PC-9 (cell line): ENCODE data around the gene RNASET2. TPM values are rescaled to one million over a fixed set of nuclear protein-coding genes. Genes with fewer than 3 reads are reported as not detected.
"Not testable (repeated sequence)": the region's sequence is repeated elsewhere in the genome, so short reads cannot be mapped to it uniquely, and the experiment has no call there.

Source experiments
- BruUV-seq: library from RNA; stranded (reverse); fragments of 400-500 nt; replicated peaks from 2 replicates; lab custom pipeline; 2021; lab: Mats Ljungman, UMichigan
- CTCF ChIA-PET: fragments of 300-600 bp; sonication (Branson Sonifier 250); formaldehyde crosslinking; loops from one replicate; lab custom pipeline; 2022; ENCODE audit warnings: antibody characterized with exemption; lab: Charles Lee
- POLR2A ChIA-PET: fragments of 300-600 bp; sonication (Branson Sonifier 250); formaldehyde crosslinking; loops from one replicate; lab custom pipeline; 2022; ENCODE audit warnings: antibody characterized with exemption; ENCODE audit not compliant: unreplicated experiment; lab: Charles Lee
- DNase-seq, 2 experiments: peaks; one replicate each; pipeline versions ENCODE4 v3.0.0 to v3.0.0-alpha.2; 2015 to 2022; ENCODE audit warnings: mixed read lengths in 1 of 2
- H2AFZ ChIP-seq: fragments of 200-600 bp; sonication (generic); 2 replicates; pipeline ENCODE4 v1.8.1; 2017; ENCODE audit warnings: antibody characterized with exemption
- H3F3A ChIP-seq: fragments of 200-600 bp; sonication (generic); 2 replicates; pipeline ENCODE4 v1.8.1; 2017; ENCODE audit warnings: antibody characterized with exemption, mild to moderate bottlenecking, low read depth; ENCODE audit not compliant: insufficient read depth
- H3K27ac ChIP-seq: fragments of 200-600 bp; sonication (generic); 2 replicates; pipeline ENCODE4 v1.6.1; 2016; ENCODE audit warnings: mixed run types
- H3K27me3 ChIP-seq: fragments of 200-600 bp; sonication (generic); 2 replicates; pipeline ENCODE4 v1.6.1; 2016; ENCODE audit warnings: low read depth, mixed run types; ENCODE audit not compliant: insufficient read depth
- H3K36me3 ChIP-seq: fragments of 200-600 bp; sonication (generic); 2 replicates; pipeline ENCODE4 v1.6.1; 2016; ENCODE audit warnings: low read depth, mixed run types
- H3K4me1 ChIP-seq: fragments of 200-600 bp; sonication (generic); replicated peaks from 2 replicates; pipeline ENCODE4 v1.6.1; 2016; ENCODE audit warnings: mixed run types; ENCODE audit not compliant: insufficient read depth
- H3K4me2 ChIP-seq: fragments of 200-600 bp; sonication (generic); 2 replicates; pipeline ENCODE4 v1.6.1; 2017; ENCODE audit warnings: mixed run types
- H3K4me3 ChIP-seq: fragments of 200-600 bp; sonication (generic); 2 replicates; pipeline ENCODE4 v1.6.1; 2016; ENCODE audit warnings: mixed run types
- H3K79me2 ChIP-seq: fragments of 200-600 bp; sonication (generic); 2 replicates; pipeline ENCODE4 v1.6.1; 2017; ENCODE audit warnings: low read depth, mixed run types
- H3K9me2 ChIP-seq: fragments of 200-600 bp; sonication (generic); 2 replicates; pipeline ENCODE4 v1.8.1; 2017; ENCODE audit warnings: mild to moderate bottlenecking; ENCODE audit not compliant: insufficient read depth
- H3K9me3 ChIP-seq: fragments of 200-600 bp; sonication (generic); 2 replicates; pipeline ENCODE4 v1.8.1; 2016; ENCODE audit warnings: low read depth; ENCODE audit not compliant: insufficient read depth
- H4K20me1 ChIP-seq: fragments of 200-600 bp; sonication (generic); 2 replicates; pipeline ENCODE4 v1.8.1; 2017; ENCODE audit not compliant: insufficient read depth
- CTCF ChIP-seq: fragments of 200-600 bp; sonication (generic); conservative IDR thresholded peaks from 2 replicates; pipeline ENCODE4 v1.6.1; 2017; ENCODE audit warnings: mixed run types, antibody characterized with exemption, mild to moderate bottlenecking, moderate library complexity
- EZH2 ChIP-seq: fragments of 200-600 bp; sonication (generic); IDR thresholded peaks from 2 replicates; pipeline ENCODE4 v1.8.0; 2017; ENCODE audit warnings: antibody characterized with exemption, low read depth
- intact Hi-C: fragments of 100-400 bp; cut with micrococcal nuclease; formaldehyde crosslinking; loops from one replicate; pipeline ENCODE4 v1.10.0; 2022; ENCODE audit not compliant: unreplicated experiment
- total RNA-seq: library from RNA; stranded (reverse); gene quantifications from 2 replicates; pipeline ENCODE4 v1.2.3, GENCODE V29; 2021

Gene RNASET2
- total RNA-seq, 1 experiment from 2014 or later, result 16.3 TPM

DNA sequence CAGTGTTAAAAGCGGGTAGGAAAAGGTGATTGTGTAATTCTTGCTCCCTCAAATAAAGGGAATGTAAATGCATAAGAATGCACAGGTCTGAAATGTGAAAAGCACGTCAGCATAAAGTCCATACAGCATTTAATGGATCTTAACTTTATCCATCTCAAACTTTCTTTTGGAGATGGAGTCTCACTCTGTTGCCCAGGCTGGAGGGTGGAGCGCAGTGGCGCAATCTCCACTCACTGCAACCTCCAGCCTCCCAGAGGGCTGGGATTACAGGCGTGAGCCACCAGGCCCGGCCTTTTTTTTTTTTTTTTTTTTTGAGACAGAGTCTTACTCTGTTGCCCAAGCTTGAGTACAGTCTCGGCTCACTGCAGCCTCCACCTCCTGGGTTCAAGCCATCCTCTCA, 33.4 kb downstream of the RNASET2 start:
- CTCF ChIA-PET, result no interaction called here
- H3K4me2 ChIP-seq, result no peak overlapping the region
- no peaks in the 10 kb centered on the region for H3K36me3 ChIP-seq
- H2AFZ ChIP-seq, result no peak overlapping the region
- no peaks in the 10 kb centered on the region for H4K20me1 ChIP-seq
- intact Hi-C loops, result no loop called here
- no peaks in the 10 kb centered on the region for H3K79me2 ChIP-seq
- H3K9me3 ChIP-seq, result no peaks in the 10 kb centered on the region
- no peaks in the 10 kb centered on the region for H3K27me3 ChIP-seq
- no peaks in the 10 kb centered on the region for H3F3A ChIP-seq
- H3K4me1 ChIP-seq, result no peaks in the 10 kb centered on the region
- TF ChIP-seq EZH2 (no peak), CTCF (no peak)
- DNase-seq, result no peak
- no peak overlapping the region for H3K27ac ChIP-seq
- no TSS peak for BruUV-seq
- H3K9me2 ChIP-seq, result no peaks in the 10 kb centered on the region
- POLR2A ChIA-PET, result no interaction called here
- no peak overlapping the region for H3K4me3 ChIP-seq

GRCh38 chr6:166921570-166921969, 34.8 kb downstream of the RNASET2 start:
- no peaks in the 10 kb centered on the region for H3K4me1 ChIP-seq
- H2AFZ ChIP-seq, result no peak overlapping the region
- no peak overlapping the region for H3K27ac ChIP-seq
- H3F3A ChIP-seq, result no peaks in the 10 kb centered on the region
- H3K4me3 ChIP-seq, result no peak overlapping the region
- no peaks in the 10 kb centered on the region for H3K9me2 ChIP-seq
- no peaks in the 10 kb centered on the region for H3K27me3 ChIP-seq
- H3K79me2 ChIP-seq, result no peaks in the 10 kb centered on the region
- H4K20me1 ChIP-seq, result no peaks in the 10 kb centered on the region
- no peaks in the 10 kb centered on the region for H3K9me3 ChIP-seq
- POLR2A ChIA-PET, result no interaction called here
- intact Hi-C loops, result no loop called here
- no peaks in the 10 kb centered on the region for H3K36me3 ChIP-seq
- no TSS peak for BruUV-seq
- DNase-seq, result no peak
- CTCF ChIA-PET, result no interaction called here
- H3K4me2 ChIP-seq, result no peak overlapping the region
- no peak for TF ChIP-seq CTCF
- TF ChIP-seq EZH2, result no peak

DNA sequence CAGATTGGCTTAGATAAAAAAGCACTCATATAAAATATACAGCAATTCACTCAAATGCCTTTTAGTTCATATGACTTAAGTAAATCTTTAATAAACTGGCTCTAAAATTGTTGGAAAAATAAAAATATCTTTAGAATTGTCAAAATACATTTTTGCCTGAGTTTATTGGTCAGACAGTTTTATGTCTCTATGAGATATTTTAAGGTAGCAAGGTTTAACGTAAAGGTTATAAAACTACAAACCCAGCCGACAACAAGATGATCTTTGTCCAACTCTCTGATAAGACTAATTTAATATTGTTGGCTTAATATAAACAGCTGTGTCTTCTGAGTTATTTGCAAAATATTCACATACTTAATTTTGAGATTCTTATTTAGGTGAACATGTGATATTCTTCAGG, 39.5 kb downstream of the RNASET2 start:
- Histone ChIP-seq H3F3A (no peaks in the 10 kb centered on the region), H3K9me2 (no peaks in the 10 kb centered on the region), H4K20me1 (no peaks in the 10 kb centered on the region), H2AFZ (no peak overlapping the region), H3K36me3 (no peaks in the 10 kb centered on the region), H3K4me3 (no peak overlapping the region), H3K9me3 (no peaks in the 10 kb centered on the region), H3K27ac (no peak overlapping the region), H3K27me3 (no peaks in the 10 kb centered on the region), H3K4me2 (no peak overlapping the region), H3K4me1 (no peaks in the 10 kb centered on the region), H3K79me2 (no peaks in the 10 kb centered on the region)
- ChIA-PET POLR2A (no interaction called here), CTCF (no interaction called here)
- no TSS peak for BruUV-seq
- TF ChIP-seq CTCF (no peak), EZH2 (no peak)
- no peak for DNase-seq
- intact Hi-C loops, result no loop called here

DNA sequence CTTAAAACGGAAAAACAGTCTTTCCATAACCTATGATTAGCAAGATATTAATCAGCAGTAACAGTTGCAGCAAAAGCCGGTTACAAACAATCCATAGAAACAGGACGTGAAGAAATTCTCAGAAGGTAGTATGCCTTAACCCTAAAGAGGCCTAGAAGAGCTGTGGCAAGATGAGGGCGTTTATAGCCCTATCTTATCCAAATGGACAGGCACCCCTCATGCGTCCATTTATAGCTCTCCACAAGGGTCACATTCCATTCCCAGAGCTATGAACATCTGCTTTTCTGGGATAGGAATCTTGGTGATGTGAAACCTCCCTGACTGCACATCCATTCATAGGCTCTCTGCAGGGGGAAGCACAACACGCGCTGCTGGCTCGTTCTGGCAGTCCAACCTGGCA, 40.9 kb downstream of the RNASET2 start:
- H3K4me2 ChIP-seq, DNase-seq, H3K27ac ChIP-seq, H2AFZ ChIP-seq, H4K20me1 ChIP-seq, POLR2A ChIA-PET, H3K36me3 ChIP-seq, H3K9me3 ChIP-seq, H3K9me2 ChIP-seq, H3K79me2 ChIP-seq, H3F3A ChIP-seq, H3K4me1 ChIP-seq, intact Hi-C loops, CTCF ChIA-PET, H3K4me3 ChIP-seq, H3K27me3 ChIP-seq, BruUV-seq: not testable (repeated sequence)

DNA sequence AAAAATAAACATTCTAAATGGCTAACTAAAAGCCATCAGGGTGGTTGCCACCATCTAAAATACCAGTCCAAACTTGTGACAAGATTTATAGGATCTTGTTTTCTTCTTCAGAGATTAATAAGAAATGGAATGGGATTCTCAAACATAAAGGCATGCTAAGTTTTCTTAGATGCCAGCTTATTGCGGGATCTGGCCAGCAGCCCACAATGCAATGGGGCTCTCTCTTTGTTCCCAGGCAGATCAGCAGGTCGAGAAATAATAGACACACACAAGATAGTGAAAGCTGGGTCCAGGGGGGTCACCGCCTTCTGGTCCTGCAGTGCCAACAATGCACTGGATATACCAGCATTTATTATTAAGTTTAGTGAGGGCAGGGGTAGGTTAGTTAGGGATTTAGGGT, 41.4 kb downstream of the RNASET2 start:
- H3K36me3 ChIP-seq, H3F3A ChIP-seq, H3K4me2 ChIP-seq, H3K4me1 ChIP-seq, CTCF ChIA-PET, H3K27me3 ChIP-seq, intact Hi-C loops, POLR2A ChIA-PET, H4K20me1 ChIP-seq, H3K9me2 ChIP-seq, H2AFZ ChIP-seq, BruUV-seq, H3K27ac ChIP-seq, H3K79me2 ChIP-seq, H3K9me3 ChIP-seq, DNase-seq, H3K4me3 ChIP-seq: not testable (repeated sequence)
